Endodermal cell (in vitro differentiated cells): ENCODE results near the gene HMCN2. TPM values are rescaled to one million over a fixed set of nuclear protein-coding genes. Genes with fewer than 3 reads are reported as not detected.

Experiments
- DNase-seq: peaks from one replicate; pipeline ENCODE4 v3.0.0-alpha.2; 2017
- H3K27ac ChIP-seq: 2 replicates; pipeline ENCODE4 v1.5.1; 2013; ENCODE audit warnings: mild to moderate bottlenecking, low read depth, low read length, moderate library complexity
- H3K27me3 ChIP-seq: 2 replicates; pipeline ENCODE4 v1.6.1; 2013; ENCODE audit warnings: mild to moderate bottlenecking, low read length, moderate library complexity; ENCODE audit not compliant: insufficient read depth, control insufficient read depth, poor library complexity, severe bottlenecking
- H3K36me3 ChIP-seq: 2 replicates; pipeline ENCODE4 v1.7.0; 2013; ENCODE audit warnings: mild to moderate bottlenecking, low read length, moderate library complexity; ENCODE audit not compliant: control insufficient read depth, insufficient read depth
- H3K4me1 ChIP-seq: one replicate; pipeline ENCODE4 v1.7.0; 2013; ENCODE audit warnings: low read length; ENCODE audit not compliant: control insufficient read depth, insufficient read depth
- H3K4me3 ChIP-seq: 2 replicates; pipeline ENCODE4 v1.5.1; 2013; ENCODE audit warnings: mild to moderate bottlenecking, low read length, moderate library complexity
- H3K9ac ChIP-seq: 2 replicates; pipeline ENCODE4 v1.6.1; 2013; ENCODE audit warnings: mild to moderate bottlenecking, low read length, moderate library complexity; ENCODE audit not compliant: poor library complexity, severe bottlenecking; ENCODE audit errors: extremely low read depth
- H3K9me3 ChIP-seq: 2 replicates; pipeline ENCODE4 v1.6.1; 2013; ENCODE audit warnings: mild to moderate bottlenecking, low read length, moderate library complexity; ENCODE audit not compliant: control insufficient read depth
- H3K27ac Mint-ChIP-seq: 2 replicates; pipeline ENCODE4 v1.8.0; 2020; ENCODE audit warnings: mixed read lengths
- H3K27me3 Mint-ChIP-seq: 2 replicates; pipeline ENCODE4 v1.8.0; 2021; ENCODE audit warnings: mild to moderate bottlenecking, mixed read lengths; ENCODE audit not compliant: insufficient read depth
- H3K36me3 Mint-ChIP-seq: 2 replicates; pipeline ENCODE4 v1.8.0; 2020; ENCODE audit warnings: low read depth, mixed read lengths
- H3K4me1 Mint-ChIP-seq: 2 replicates; pipeline ENCODE4 v1.8.0; 2020; ENCODE audit warnings: mixed read lengths
- H3K4me3 Mint-ChIP-seq: 2 replicates; pipeline ENCODE4 v1.8.0; 2020; ENCODE audit warnings: mild to moderate bottlenecking, moderate library complexity, mixed read lengths
- H3K9me3 Mint-ChIP-seq: 2 replicates; pipeline ENCODE4 v1.8.0; 2020; ENCODE audit warnings: mild to moderate bottlenecking, mixed read lengths
- WGBS, 2 experiments: methylation state at CpG; one replicate each; pipeline versions ENCODE4 v1.1.5 to v1.1.7; 2013; ENCODE audit warnings: missing lambda C conversion rate in 2 of 2, mixed read lengths in 1 of 2; ENCODE audit not compliant: insufficient coverage in 1 of 2, insufficient read length in 1 of 2; 5-methylcytosine and 5-hydroxymethylcytosine counted together
- total RNA-seq, 2 donors: library from RNA; stranded (reverse); fragmentation: NEBNext Ultra II Directional in 1 of 2; extraction: Animal tissue kit (Norgen Biotek cat#: 25700) in 1 of 2; gene quantifications; 2 replicates in 1 of 2; 3 replicates in 1 of 2; pipeline ENCODE4 v1.2.1, GENCODE V29; 2021
- TF ChIP-seq, protein P1 (sequence below): fragments of 200-600 bp; sonication (generic); conservative IDR thresholded peaks from 2 replicates; pipeline ENCODE4 v1.5.0; 2021; ENCODE audit warnings: antibody characterized with exemption, mild to moderate bottlenecking

HMCN2 gene
- total RNA-seq, 2 donors from 2014 or later, result 3.3 to 3.9 TPM

DNA sequence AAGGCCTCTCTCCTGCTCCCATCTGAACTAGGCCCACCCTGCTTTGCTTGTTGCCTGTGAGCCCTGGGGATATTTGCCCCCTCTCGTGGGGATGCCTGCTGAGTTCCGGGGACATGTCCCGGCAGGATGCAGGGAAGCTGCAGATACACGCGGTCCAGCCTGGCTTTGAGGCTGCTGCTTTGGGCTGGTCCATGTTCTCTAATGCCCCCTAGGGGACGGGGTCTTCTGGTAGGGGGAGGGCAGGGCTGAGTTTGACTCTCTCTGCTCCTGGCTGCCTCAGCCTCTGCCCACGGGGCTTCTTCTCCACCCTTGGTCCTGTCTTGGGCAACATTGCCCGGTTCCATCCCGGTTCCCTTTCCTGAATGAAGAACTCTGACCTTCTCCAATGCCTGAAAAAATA, 94.3 kb downstream of the HMCN2 start:
- TF ChIP-seq, protein P1, sequence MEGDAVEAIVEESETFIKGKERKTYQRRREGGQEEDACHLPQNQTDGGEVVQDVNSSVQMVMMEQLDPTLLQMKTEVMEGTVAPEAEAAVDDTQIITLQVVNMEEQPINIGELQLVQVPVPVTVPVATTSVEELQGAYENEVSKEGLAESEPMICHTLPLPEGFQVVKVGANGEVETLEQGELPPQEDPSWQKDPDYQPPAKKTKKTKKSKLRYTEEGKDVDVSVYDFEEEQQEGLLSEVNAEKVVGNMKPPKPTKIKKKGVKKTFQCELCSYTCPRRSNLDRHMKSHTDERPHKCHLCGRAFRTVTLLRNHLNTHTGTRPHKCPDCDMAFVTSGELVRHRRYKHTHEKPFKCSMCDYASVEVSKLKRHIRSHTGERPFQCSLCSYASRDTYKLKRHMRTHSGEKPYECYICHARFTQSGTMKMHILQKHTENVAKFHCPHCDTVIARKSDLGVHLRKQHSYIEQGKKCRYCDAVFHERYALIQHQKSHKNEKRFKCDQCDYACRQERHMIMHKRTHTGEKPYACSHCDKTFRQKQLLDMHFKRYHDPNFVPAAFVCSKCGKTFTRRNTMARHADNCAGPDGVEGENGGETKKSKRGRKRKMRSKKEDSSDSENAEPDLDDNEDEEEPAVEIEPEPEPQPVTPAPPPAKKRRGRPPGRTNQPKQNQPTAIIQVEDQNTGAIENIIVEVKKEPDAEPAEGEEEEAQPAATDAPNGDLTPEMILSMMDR, result peak; percentile 63
- Histone ChIP-seq H3K4me1 (no peaks in the 10 kb centered on the region), H3K9ac (no peak overlapping the region), H3K4me3 (no peak overlapping the region), H3K27me3 (no peaks in the 10 kb centered on the region), H3K9me3 (no peaks in the 10 kb centered on the region), H3K27ac (no peak overlapping the region), H3K36me3 (no peaks in the 10 kb centered on the region)
- Mint-ChIP-seq H3K27ac (no peak overlapping the region), H3K27me3 (no peaks in the 10 kb centered on the region), H3K4me3 (no peak overlapping the region), H3K36me3 (no peaks in the 10 kb centered on the region), H3K4me1 (no peaks in the 10 kb centered on the region), H3K9me3 (no peaks in the 10 kb centered on the region)
- DNase-seq, result peak; percentile 76
- 56 to 85% methylated on average over 5 to 9 of the region's 9 CpGs for WGBS, 2 experiments

DNA sequence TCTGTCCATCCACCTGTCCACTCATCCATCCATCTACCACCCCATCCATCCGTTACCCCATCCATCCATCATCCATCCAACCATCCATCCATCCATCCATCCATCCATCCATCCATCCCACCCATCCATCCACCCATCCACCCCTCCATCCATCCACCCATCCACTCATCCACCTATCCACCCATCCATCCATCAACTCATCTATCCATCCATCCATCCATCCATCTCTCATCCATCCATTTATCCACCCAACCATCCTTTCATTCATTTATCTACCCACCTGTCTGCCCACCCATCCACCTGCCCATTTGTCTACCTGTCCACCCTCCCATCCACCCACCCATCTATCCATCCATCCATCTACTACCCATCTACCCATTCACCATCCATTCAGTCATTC, 95.1 kb downstream of the HMCN2 start:
- Histone ChIP-seq H3K36me3 (no peaks in the 10 kb centered on the region), H3K27me3 (no peaks in the 10 kb centered on the region), H3K4me1 (no peaks in the 10 kb centered on the region), H3K27ac (no peak overlapping the region), H3K4me3 (no peak overlapping the region), H3K9me3 (no peaks in the 10 kb centered on the region), H3K9ac (no peak overlapping the region)
- TF ChIP-seq, protein P1, result no peak
- H3K4me1 Mint-ChIP-seq, result no peaks in the 10 kb centered on the region
- no peak overlapping the region for H3K27ac Mint-ChIP-seq
- 85 to 100% methylated on average over 1 of the region's 1 CpG for WGBS, 2 experiments
- H3K9me3 Mint-ChIP-seq, result no peaks in the 10 kb centered on the region
- H3K4me3 Mint-ChIP-seq, result no peak overlapping the region
- no peaks in the 10 kb centered on the region for H3K27me3 Mint-ChIP-seq
- no peak for DNase-seq
- H3K36me3 Mint-ChIP-seq, result no peaks in the 10 kb centered on the region

DNA sequence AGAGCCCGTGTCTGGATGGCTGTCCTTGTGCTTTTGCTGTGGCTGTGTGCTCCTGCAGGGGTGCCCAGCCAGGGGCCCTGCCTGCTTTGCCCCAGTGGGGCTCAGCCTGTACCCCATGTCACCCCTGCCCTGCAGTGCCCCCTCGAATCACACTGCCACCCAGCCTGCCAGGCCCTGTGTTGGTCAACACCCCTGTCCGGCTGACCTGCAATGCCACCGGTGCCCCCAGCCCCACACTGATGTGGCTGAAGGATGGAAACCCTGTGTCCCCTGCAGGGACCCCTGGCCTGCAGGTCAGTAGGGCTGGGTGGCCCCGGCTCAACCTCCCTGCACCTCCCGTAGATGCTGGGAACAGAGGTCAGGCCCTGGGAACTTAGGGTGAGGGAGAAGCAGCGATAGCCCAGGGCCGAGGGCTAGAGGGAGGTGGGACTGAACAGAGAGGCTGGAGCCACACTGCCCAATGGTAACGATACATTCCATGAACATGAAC, 96.4 kb downstream of the HMCN2 start:
- H3K36me3 ChIP-seq, result no peaks in the 10 kb centered on the region
- Mint-ChIP-seq H3K27me3 (no peaks in the 10 kb centered on the region), H3K36me3 (no peaks in the 10 kb centered on the region), H3K27ac (no peak overlapping the region), H3K4me3 (no peak overlapping the region), H3K4me1 (no peaks in the 10 kb centered on the region), H3K9me3 (no peaks in the 10 kb centered on the region)
- TF ChIP-seq, protein P1, result no peak
- no peak overlapping the region for H3K9ac ChIP-seq
- H3K27me3 ChIP-seq, result no peaks in the 10 kb centered on the region
- no peak overlapping the region for H3K27ac ChIP-seq
- no peak for DNase-seq
- no peak overlapping the region for H3K4me3 ChIP-seq
- H3K9me3 ChIP-seq, result no peaks in the 10 kb centered on the region
- WGBS, 2 experiments, result 90 to 100% methylated on average over 3 to 9 of the region's 9 CpGs
- no peaks in the 10 kb centered on the region for H3K4me1 ChIP-seq
